Muscle of back (tissue), 11 donors: ENCODE data around the gene NSMCE3. TPM values are rescaled to one million over a fixed set of nuclear protein-coding genes. Genes with fewer than 3 reads are reported as not detected.

Source experiments
- DNase-seq, 3 donors: peaks; one replicate each; pipeline versions ENCODE4 v3.0.0 to v3.0.0-alpha.2; 2013
- polyA plus RNA-seq, 10 donors: library from polyadenylated mRNA; unstranded; fragments of 120-200 nt; gene quantifications; one replicate each; pipeline ENCODE4 v1.2.1, GENCODE V29; 2013; ENCODE audit not compliant: insufficient read length in 10 of 10

NSMCE3 gene
- polyA plus RNA-seq, 10 donors, result 5.6 to 9.4 (median 6.9) TPM

DNA sequence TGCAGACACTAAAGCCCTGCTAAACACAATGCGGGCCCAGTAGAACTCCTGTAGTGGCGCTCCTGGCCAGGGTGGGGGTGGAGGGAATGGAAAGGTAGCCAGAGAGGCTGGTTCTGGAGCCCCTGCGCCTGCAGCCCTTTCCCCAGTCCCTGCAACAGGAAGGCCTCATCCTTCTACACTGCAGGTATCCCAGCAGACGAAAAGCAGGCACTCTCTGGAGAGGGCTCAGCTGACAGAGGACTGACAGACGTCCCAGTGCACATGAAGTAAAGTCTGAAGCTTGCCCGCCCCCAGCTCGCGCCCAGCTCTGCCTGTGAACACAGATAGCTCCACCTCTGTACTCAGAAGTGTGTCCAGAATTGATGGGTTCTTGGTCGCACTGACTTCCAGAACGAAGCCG is 46.0 kb downstream of the NSMCE3 start:
- DNase-seq, result no peak

DNA sequence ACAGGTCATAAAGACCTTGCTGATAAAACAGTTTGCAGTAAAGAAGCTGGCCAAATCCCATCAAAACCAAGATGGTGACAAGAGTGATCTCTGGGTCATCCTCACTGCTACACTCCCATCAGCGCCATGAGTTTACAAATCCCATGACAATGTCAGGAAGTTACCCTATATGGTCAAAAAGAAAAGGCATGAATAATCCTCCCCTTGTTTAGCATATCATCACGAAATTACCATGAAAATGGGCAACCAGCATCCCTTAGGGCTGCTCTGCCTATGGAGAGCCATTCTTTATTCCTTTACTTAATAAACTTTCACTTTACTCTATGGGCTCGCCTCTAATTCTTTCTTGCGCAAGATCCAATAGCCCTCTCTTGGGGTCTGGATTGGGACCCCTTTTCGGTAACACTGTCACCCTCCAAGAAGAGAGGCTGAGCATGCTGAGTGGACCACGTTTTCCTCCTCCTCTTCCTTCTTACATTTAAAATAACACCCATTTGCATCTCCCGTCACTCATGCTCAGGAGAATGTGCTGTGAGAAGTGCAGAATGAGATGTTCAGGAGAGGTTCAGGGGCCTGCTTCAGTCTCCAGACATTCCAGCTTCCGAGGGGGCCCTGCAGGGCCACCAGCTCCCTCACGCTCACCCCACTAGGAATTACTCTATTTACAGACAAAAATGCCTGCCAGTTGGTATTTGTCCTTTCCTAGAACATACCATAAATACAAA is 47.3 kb downstream of the NSMCE3 start:
- DNase-seq, result no peak

GRCh38 chr15:29220852-29221251 is 48.8 kb downstream of the NSMCE3 start:
- no peak for DNase-seq

- DNase-seq, result no peak
Observed at GRCh38 chr15:29216955-29217354, 52.7 kb downstream of the NSMCE3 start.
